ENCODE measurements around the gene GALNT7.

Gene GALNT7

GRCh38 chr4:173235050-173235449, 66.4 kb downstream of the GALNT7 start:
- DNase-seq: no peak

GRCh38 chr4:173236301-173236700, 67.7 kb downstream of the GALNT7 start:
- no peak for DNase-seq

GRCh38 chr4:173237152-173237551, 68.5 kb downstream of the GALNT7 start:
- DNase-seq: no peak

GRCh38 chr4:173237762-173238161, 69.2 kb downstream of the GALNT7 start:
- DNase-seq: no peak

GRCh38 chr4:173240696-173241095, 72.1 kb downstream of the GALNT7 start:
- no peak for DNase-seq

- no peak for DNase-seq
Observed at GRCh38 chr4:173242466-173243250, 74.0 kb downstream of the GALNT7 start.

- no peak for DNase-seq
Observed at GRCh38 chr4:173243321-173243720, 74.7 kb downstream of the GALNT7 start.

- no peak for DNase-seq
Observed at GRCh38 chr4:173243917-173244658, 75.5 kb downstream of the GALNT7 start.

- DNase-seq: no peak
Observed at GRCh38 chr4:173245952-173246351, 77.3 kb downstream of the GALNT7 start.

- no peak for DNase-seq
Observed at GRCh38 chr4:173246719-173247118, 78.1 kb downstream of the GALNT7 start.

GRCh38 chr4:173247321-173247720, 78.7 kb downstream of the GALNT7 start:
- no peak for DNase-seq

- DNase-seq: no peak
Observed at GRCh38 chr4:173248690-173249089, 80.1 kb downstream of the GALNT7 start.

GRCh38 chr4:173252024-173252935, 83.7 kb downstream of the GALNT7 start:
- DNase-seq: peak in 22 of 56 donors; percentile 2 to 61 (median 24)

GRCh38 chr4:173253561-173253960, 85.0 kb downstream of the GALNT7 start:
- DNase-seq: no peak

- no peak for DNase-seq
Observed at GRCh38 chr4:173254646-173255045, 86.0 kb downstream of the GALNT7 start.

GRCh38 chr4:173256825-173257224, 88.2 kb downstream of the GALNT7 start:
- no peak for DNase-seq

- peak in 43 of 56 donors; percentile 0 to 86 (median 44) for DNase-seq
Observed at GRCh38 chr4:173257732-173258717, 89.4 kb downstream of the GALNT7 start.

- DNase-seq: no peak
Observed at GRCh38 chr4:173258866-173259265, 90.3 kb downstream of the GALNT7 start.

- DNase-seq: no peak
Observed at GRCh38 chr4:173259310-173259709, 90.7 kb downstream of the GALNT7 start.

GRCh38 chr4:173261052-173261451, 92.4 kb downstream of the GALNT7 start:
- DNase-seq: no peak
